H1 (cell line): Measurements from ENCODE around the gene C15orf39. TPM values are rescaled to one million over a fixed set of nuclear protein-coding genes. Genes with fewer than 3 reads are reported as not detected.

Experiments
- CTCF ChIA-PET: fragments of 300-600 bp; sonication (Branson Sonifier 250); formaldehyde crosslinking; loops from one replicate; lab custom pipeline; 2021; ENCODE audit not compliant: partially characterized antibody; lab: Charles Lee
- POLR2A ChIA-PET: fragments of 300-600 bp; sonication (Branson Sonifier 250); formaldehyde crosslinking; loops from one replicate; lab custom pipeline; 2021; ENCODE audit warnings: inconsistent platforms; ENCODE audit not compliant: partially characterized antibody; lab: Charles Lee
- DNase-seq, 2 experiments: peaks; one replicate each; pipeline versions ENCODE4 v3.0.0 to v3.0.0-alpha.2; 2010 to 2022; ENCODE audit warnings: low spot score in 2 of 2, low read depth in 1 of 2, mixed read lengths in 1 of 2
- FAIRE-seq: peaks from 2 replicates; lab custom pipeline; 2011; peaks lifted over from hg19 to GRCh38; lab: Jason Lieb, UNC
- H2AFZ ChIP-seq: 2 replicates; pipeline ENCODE4 v1.8.1; 2012; ENCODE audit warnings: low read length, inconsistent platforms
- H2AK5ac ChIP-seq: 2 replicates; pipeline ENCODE4 v1.6.1; 2013; ENCODE audit warnings: low read depth, low read length
- H2BK120ac ChIP-seq: replicated peaks from 2 replicates; pipeline ENCODE3; 2013; ENCODE audit warnings: low read depth, low read length, inconsistent platforms
- H2BK12ac ChIP-seq: 2 replicates; pipeline ENCODE4 v1.6.1; 2013; ENCODE audit warnings: low read depth, low read length
- H2BK15ac ChIP-seq: 2 replicates; pipeline ENCODE4 v1.6.1; 2013; ENCODE audit warnings: low read length
- H2BK20ac ChIP-seq: 2 replicates; pipeline ENCODE4 v1.6.1; 2013; ENCODE audit warnings: low read length
- H2BK5ac ChIP-seq: 2 replicates; pipeline ENCODE4 v1.6.1; 2013; ENCODE audit warnings: low read depth, low read length
- H3K14ac ChIP-seq: 2 replicates; pipeline ENCODE4 v1.6.1; 2013; ENCODE audit warnings: inconsistent platforms; ENCODE audit not compliant: insufficient read length
- H3K18ac ChIP-seq: 2 replicates; pipeline ENCODE4 v1.6.1; 2013; ENCODE audit warnings: low read length; ENCODE audit errors: extremely low read depth
- H3K23ac ChIP-seq: 2 replicates; pipeline ENCODE4 v1.6.1; 2013; ENCODE audit warnings: inconsistent platforms; ENCODE audit not compliant: insufficient read length
- H3K23me2 ChIP-seq: 2 replicates; pipeline ENCODE4 v1.6.1; 2013; ENCODE audit warnings: low read depth, low read length
- H3K27ac ChIP-seq: 2 replicates; pipeline ENCODE4 v1.6.1; 2011; ENCODE audit warnings: low read depth, low read length, inconsistent platforms
- H3K27me3 ChIP-seq, 4 experiments: replicated peaks in 1 of 4; 1 replicate in 1 of 4; 2 replicates in 3 of 4; pipeline versions ENCODE4 v1.6.1 to v1.8.1; 2011 to 2013; ENCODE audit warnings: low read length in 3 of 4, mild to moderate bottlenecking in 3 of 4, inconsistent platforms in 2 of 4, mixed read lengths in 2 of 4, moderate library complexity in 1 of 4; ENCODE audit not compliant: control insufficient read depth in 3 of 4, insufficient read depth in 3 of 4; ENCODE audit errors: extremely low read depth in 1 of 4
- H3K36me3 ChIP-seq, 4 experiments: 2 replicates each; pipeline versions ENCODE4 v1.6.1 to v1.8.1; 2011 to 2013; ENCODE audit warnings: mild to moderate bottlenecking in 4 of 4, low read length in 3 of 4, moderate library complexity in 2 of 4, control low read depth in 1 of 4, inconsistent platforms in 1 of 4; ENCODE audit not compliant: insufficient read depth in 4 of 4, control insufficient read depth in 2 of 4
- H3K4ac ChIP-seq: replicated peaks from 2 replicates; pipeline ENCODE3; 2013; ENCODE audit warnings: low read length, low read depth, mixed read lengths, inconsistent platforms; ENCODE audit not compliant: insufficient read length
- H3K4me1 ChIP-seq, 4 experiments: replicated peaks in 1 of 4; 1 replicate in 1 of 4; 2 replicates in 3 of 4; pipeline versions ENCODE4 v1.6.1 to v1.8.1; 2011 to 2013; ENCODE audit warnings: low read length in 3 of 4, inconsistent platforms in 2 of 4, mixed read lengths in 1 of 4; ENCODE audit not compliant: insufficient read depth in 4 of 4, control insufficient read depth in 3 of 4
- H3K4me2 ChIP-seq, 2 experiments: 2 replicates each; pipeline versions ENCODE4 v1.6.1 to v1.8.1; 2011 to 2013; ENCODE audit warnings: low read depth in 2 of 2, low read length in 2 of 2, control low read depth in 1 of 2, inconsistent platforms in 1 of 2, mild to moderate bottlenecking in 1 of 2; ENCODE audit not compliant: insufficient read depth in 1 of 2
- H3K4me3 ChIP-seq, 4 experiments: fragments of 200-600, 300-600 bp in 1 of 4; sonication (generic), shearing (Covaris generic), sonication (Bioruptor Twin) in 1 of 4; 2 replicates each; pipeline versions ENCODE4 v1.5.1 to v1.8.1; 2011 to 2016; ENCODE audit warnings: low read length in 4 of 4, low read depth in 3 of 4, control low read depth in 2 of 4, inconsistent platforms in 2 of 4, mild to moderate bottlenecking in 2 of 4, mixed read lengths in 1 of 4, moderate library complexity in 1 of 4; ENCODE audit not compliant: insufficient read depth in 2 of 4; ENCODE audit errors: extremely low read depth in 1 of 4
- H3K56ac ChIP-seq: replicated peaks from 2 replicates; pipeline ENCODE3; 2013; ENCODE audit warnings: low read depth, mild to moderate bottlenecking, mixed read lengths, low read length, inconsistent platforms; ENCODE audit not compliant: insufficient read length
- H3K79me1 ChIP-seq: 2 replicates; pipeline ENCODE4 v1.6.1; 2013; ENCODE audit warnings: low read depth, low read length, control low read depth
- H3K79me2 ChIP-seq, 2 experiments: 2 replicates each; pipeline versions ENCODE4 v1.6.1 to v1.8.1; 2012 to 2013; ENCODE audit warnings: low read length in 2 of 2, mild to moderate bottlenecking in 2 of 2, inconsistent platforms in 1 of 2; ENCODE audit not compliant: insufficient read depth in 2 of 2, control insufficient read depth in 1 of 2
- H3K9ac ChIP-seq, 4 experiments: replicated peaks in 1 of 4; 1 replicate in 1 of 4; 2 replicates in 3 of 4; pipeline versions ENCODE4 v1.6.1 to v1.8.1; 2011 to 2013; ENCODE audit warnings: low read depth in 3 of 4, low read length in 3 of 4, control low read depth in 2 of 4, mild to moderate bottlenecking in 2 of 4, moderate library complexity in 2 of 4, inconsistent platforms in 1 of 4; ENCODE audit errors: extremely low read depth in 1 of 4
- H3K9me3 ChIP-seq, 2 experiments: 2 replicates each; pipeline versions ENCODE4 v1.6.1 to v1.8.1; 2012 to 2013; ENCODE audit warnings: mild to moderate bottlenecking in 2 of 2, moderate library complexity in 2 of 2, control low read depth in 1 of 2, inconsistent platforms in 1 of 2, low read depth in 1 of 2, low read length in 1 of 2, mixed read lengths in 1 of 2; ENCODE audit not compliant: insufficient read depth in 2 of 2
- H4K20me1 ChIP-seq, 2 experiments: replicated peaks in 1 of 2; 2 replicates each; pipeline versions ENCODE3 to v1.8.1; 2011 to 2013; ENCODE audit warnings: inconsistent platforms in 2 of 2, low read length in 2 of 2, mild to moderate bottlenecking in 1 of 2; ENCODE audit not compliant: insufficient read depth in 2 of 2, control insufficient read depth in 1 of 2
- H4K5ac ChIP-seq: 2 replicates; pipeline ENCODE4 v1.6.1; 2013; ENCODE audit warnings: low read length, low read depth, mixed read lengths, inconsistent platforms; ENCODE audit not compliant: insufficient read length
- H4K8ac ChIP-seq: 2 replicates; pipeline ENCODE4 v1.8.0; 2013; ENCODE audit warnings: mild to moderate bottlenecking, moderate library complexity, low read length, inconsistent platforms; ENCODE audit not compliant: insufficient read depth; ENCODE audit errors: extremely low read depth
- H4K91ac ChIP-seq: replicated peaks from 2 replicates; pipeline ENCODE3; 2013; ENCODE audit warnings: low read length, mixed read lengths, inconsistent platforms; ENCODE audit not compliant: insufficient read length
- CBX5 ChIP-seq: fragments of 300-800, 300-1000 bp; sonication (generic); IDR thresholded peaks from 2 replicates; pipeline ENCODE4 v1.7.1; 2016; ENCODE audit warnings: antibody characterized with exemption, low read length, low read depth
- GTF2F1 ChIP-seq: IDR thresholded peaks from 2 replicates; pipeline ENCODE4 v1.6.1; 2012; ENCODE audit warnings: low read depth, low read length, improper control_type of control experiment, borderline replicate concordance
- WGBS, 2 experiments: shearing (Covaris generic) in 1 of 2; methylation state at CpG; one replicate each; pipeline versions ENCODE4 v1.1.6 to v1.1.7; 2013 to 2015; ENCODE audit warnings: low lambda C conversion rate in 2 of 2, mixed read lengths in 2 of 2, inconsistent platforms in 1 of 2, low coverage in 1 of 2, missing lambda C conversion rate in 1 of 2; ENCODE audit not compliant: insufficient replicate concordance in 2 of 2, insufficient coverage in 1 of 2, insufficient read length in 1 of 2; ENCODE audit errors: extremely low coverage in 1 of 2, missing lambda C conversion rate in 1 of 2; 5-methylcytosine and 5-hydroxymethylcytosine counted together
- polyA plus RNA-seq, 7 experiments: library from polyadenylated mRNA; depleted of rRNA in 3 of 7; stranded (reverse) in 5 of 7; unstranded in 2 of 7; fragments of >200 nt in 5 of 7; fragments of 200-250 nt in 2 of 7; gene quantifications; 1 replicate in 5 of 7; 2 replicates in 1 of 7; 4 replicates in 1 of 7; pipeline versions ENCODE4 v1.2.1 to v1.2.3, GENCODE V29; 2011 to 2013; ENCODE audit warnings: missing spikeins in 2 of 7, mixed read lengths in 2 of 7
- total RNA-seq: library from RNA; stranded (reverse); fragmentation: NEBNext Ultra II Directional; extraction: Animal tissue kit (Norgen Biotek cat#: 25700); gene quantifications from 2 replicates; pipeline ENCODE4 v1.2.1, GENCODE V29; 2021
- TF ChIP-seq, protein P1 (sequence below): IDR thresholded peaks from 2 replicates; pipeline ENCODE4 v1.6.1; 2012; ENCODE audit warnings: inconsistent platforms

Gene C15orf39
- total and polyA plus RNA-seq, 2 of the 8 experiments (the other 6 are each of a cell fraction or from before 2014, with no cell fraction given): 13.8 to 38.5 TPM

DNA sequence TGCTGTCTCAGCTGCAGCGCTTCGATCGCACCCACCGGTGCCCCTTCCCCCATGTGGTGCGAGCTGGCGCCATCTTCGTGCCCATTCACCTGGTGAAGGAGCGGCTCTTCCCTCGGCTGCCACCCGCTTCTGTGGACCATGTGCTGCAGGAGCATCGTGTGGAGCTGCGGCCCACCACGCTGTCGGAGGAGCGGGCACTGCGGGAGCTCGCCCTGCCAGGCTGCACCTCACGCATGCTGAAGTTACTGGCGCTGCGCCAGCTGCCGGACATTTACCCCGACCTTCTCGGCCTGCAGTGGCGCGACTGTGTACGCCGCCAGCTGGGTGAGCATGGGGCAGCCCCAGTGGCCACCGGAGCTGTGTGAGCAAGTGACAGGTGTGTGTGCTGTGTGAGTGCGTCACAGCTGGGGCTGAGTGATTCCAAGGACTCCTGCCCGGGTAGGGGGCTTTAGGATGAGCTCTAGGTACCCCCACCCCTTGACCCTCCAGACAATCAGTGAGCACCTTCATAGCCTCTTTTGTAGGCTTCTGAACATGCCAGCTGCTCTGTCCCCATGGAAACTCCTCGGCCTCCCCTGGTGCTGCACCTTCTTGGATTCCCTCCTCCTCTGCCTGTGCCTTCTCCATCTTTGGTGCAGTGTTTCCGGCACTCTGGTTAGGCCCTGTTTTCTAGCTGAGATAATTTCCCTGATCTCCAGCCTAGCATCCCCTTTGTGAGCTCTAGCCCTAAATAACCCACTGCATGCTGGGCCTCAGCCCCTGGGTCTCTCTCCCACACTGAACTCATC is 7.0 kb downstream of the C15orf39 start:
- no peak overlapping the region for H2BK12ac ChIP-seq
- H2BK120ac ChIP-seq: no peak overlapping the region
- CTCF ChIA-PET: interaction anchor here (0.6 to 7.6 kb wide), 16 partner anchors 11 to 355 kb away, joined by 3 to 97 read pairs (median 4); partner anchors contain the start of gene SCAMP5
- no peak overlapping the region for H2BK15ac ChIP-seq
- no peak overlapping the region for H3K9ac ChIP-seq
- H3K36me3 ChIP-seq: peaks cover 27 to 49% (median 33%) of the 10 kb centered on the region in 4 experiments; a peak in 7 of 8 replicates
- FAIRE-seq: no peak
- H2AK5ac ChIP-seq: no peak overlapping the region
- no peak overlapping the region for H3K18ac ChIP-seq
- H3K56ac ChIP-seq: no peak overlapping the region
- peaks cover 9 to 60% of the 10 kb centered on the region in 2 experiments; a peak in 3 of 4 replicates for H3K79me2 ChIP-seq
- TF ChIP-seq GTF2F1: no peak
- no peak for TF ChIP-seq CBX5
- TF ChIP-seq, protein P1, sequence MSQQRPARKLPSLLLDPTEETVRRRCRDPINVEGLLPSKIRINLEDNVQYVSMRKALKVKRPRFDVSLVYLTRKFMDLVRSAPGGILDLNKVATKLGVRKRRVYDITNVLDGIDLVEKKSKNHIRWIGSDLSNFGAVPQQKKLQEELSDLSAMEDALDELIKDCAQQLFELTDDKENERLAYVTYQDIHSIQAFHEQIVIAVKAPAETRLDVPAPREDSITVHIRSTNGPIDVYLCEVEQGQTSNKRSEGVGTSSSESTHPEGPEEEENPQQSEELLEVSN: no peak
- H3K4me1 ChIP-seq: peaks cover 0 to 12% (median 2%) of the 10 kb centered on the region in 4 experiments; a peak in 5 of 7 replicates
- WGBS, 2 experiments: 90% methylated on average over 30 of the region's 32 CpGs; no CpG with 5 or more reads in 1 of the 2 experiments
- no peak overlapping the region for H3K4me3 ChIP-seq
- H3K79me1 ChIP-seq: peaks cover 10% of the 10 kb centered on the region
- H4K8ac ChIP-seq: no peak overlapping the region
- no peak overlapping the region for H2AFZ ChIP-seq
- H4K91ac ChIP-seq: no peak overlapping the region
- H3K23me2 ChIP-seq: no peaks in the 10 kb centered on the region
- no peaks in the 10 kb centered on the region for H3K27me3 ChIP-seq
- peaks cover 56 to 66% of the 10 kb centered on the region in 2 experiments for H4K20me1 ChIP-seq
- no peak overlapping the region; the same call in 1 of the 2 replicates for H3K27ac ChIP-seq
- no peak overlapping the region for H3K14ac ChIP-seq
- H2BK20ac ChIP-seq: no peak overlapping the region
- no peak overlapping the region for H3K4me2 ChIP-seq
- no peak overlapping the region for H4K5ac ChIP-seq
- POLR2A ChIA-PET: interaction anchor here (0.7 to 1.7 kb wide), 5 partner anchors 10 to 160 kb away, joined by 3 to 6 read pairs (median 3); no protein-coding TSS in a partner anchor
- no peak overlapping the region for H3K4ac ChIP-seq
- H2BK5ac ChIP-seq: no peak overlapping the region
- H3K9me3 ChIP-seq: no peaks in the 10 kb centered on the region
- no peak overlapping the region for H3K23ac ChIP-seq
- no peak for DNase-seq
